GM19438 (cell line): Measurements from ENCODE around the gene GALNT10.

Experiments used
- ATAC-seq: cut with Tn5 transposase; IDR thresholded peaks from one replicate; pipeline ENCODE4 v1.9.1; 2021; ENCODE audit warnings: low read depth; ENCODE audit not compliant: unreplicated experiment

The GALNT10 gene

GRCh38 chr5:154262342-154262741, 71.8 kb downstream of the GALNT10 start:
- ATAC-seq, result no peak

- no peak for ATAC-seq
Observed at GRCh38 chr5:154264549-154265196, 74.1 kb downstream of the GALNT10 start.

- ATAC-seq, result no peak
Observed at GRCh38 chr5:154265197-154265773, 74.8 kb downstream of the GALNT10 start.

GRCh38 chr5:154267516-154267915, 77.0 kb downstream of the GALNT10 start:
- no peak for ATAC-seq

GRCh38 chr5:154268073-154268472, 77.5 kb downstream of the GALNT10 start:
- ATAC-seq, result no peak

GRCh38 chr5:154269414-154269813, 78.9 kb downstream of the GALNT10 start:
- ATAC-seq, result no peak

- no peak for ATAC-seq
Observed at GRCh38 chr5:154271466-154271865, 80.9 kb downstream of the GALNT10 start.

- ATAC-seq, result no peak
Observed at GRCh38 chr5:154271936-154272514, 81.5 kb downstream of the GALNT10 start.

GRCh38 chr5:154273028-154273617, 82.6 kb downstream of the GALNT10 start:
- ATAC-seq, result peak; percentile 73

- ATAC-seq, result no peak
Observed at GRCh38 chr5:154273963-154274827, 83.7 kb downstream of the GALNT10 start.

GRCh38 chr5:154274828-154275185, 84.3 kb downstream of the GALNT10 start:
- ATAC-seq, result no peak

GRCh38 chr5:154275566-154275965, 85.0 kb downstream of the GALNT10 start:
- no peak for ATAC-seq

GRCh38 chr5:154276261-154276972, 85.9 kb downstream of the GALNT10 start:
- ATAC-seq, result no peak

- no peak for ATAC-seq
Observed at GRCh38 chr5:154276973-154277331, 86.4 kb downstream of the GALNT10 start.

- no peak for ATAC-seq
Observed at GRCh38 chr5:154277499-154277898, 87.0 kb downstream of the GALNT10 start.

GRCh38 chr5:154278186-154278585, 87.7 kb downstream of the GALNT10 start:
- ATAC-seq, result no peak

- ATAC-seq, result no peak
Observed at GRCh38 chr5:154278908-154279307, 88.4 kb downstream of the GALNT10 start.

- ATAC-seq, result peak; percentile 85
Observed at GRCh38 chr5:154284433-154284832, 93.9 kb downstream of the GALNT10 start.

GRCh38 chr5:154285661-154286408, 95.3 kb downstream of the GALNT10 start:
- no peak for ATAC-seq

GRCh38 chr5:154286557-154286956, 96.0 kb downstream of the GALNT10 start:
- no peak for ATAC-seq
